Endodermal cell (in vitro differentiated cells): ENCODE measurements around the gene MEGF11. TPM values are rescaled to one million over a fixed set of nuclear protein-coding genes. Genes with fewer than 3 reads are reported as not detected.

ENCODE experiments used
- DNase-seq: peaks from one replicate; pipeline ENCODE4 v3.0.0-alpha.2; 2017
- H3K27ac ChIP-seq: 2 replicates; pipeline ENCODE4 v1.5.1; 2013; ENCODE audit warnings: mild to moderate bottlenecking, low read depth, low read length, moderate library complexity
- H3K27me3 ChIP-seq: 2 replicates; pipeline ENCODE4 v1.6.1; 2013; ENCODE audit warnings: mild to moderate bottlenecking, low read length, moderate library complexity; ENCODE audit not compliant: insufficient read depth, control insufficient read depth, poor library complexity, severe bottlenecking
- H3K36me3 ChIP-seq: 2 replicates; pipeline ENCODE4 v1.7.0; 2013; ENCODE audit warnings: mild to moderate bottlenecking, low read length, moderate library complexity; ENCODE audit not compliant: control insufficient read depth, insufficient read depth
- H3K4me1 ChIP-seq: one replicate; pipeline ENCODE4 v1.7.0; 2013; ENCODE audit warnings: low read length; ENCODE audit not compliant: control insufficient read depth, insufficient read depth
- H3K4me3 ChIP-seq: 2 replicates; pipeline ENCODE4 v1.5.1; 2013; ENCODE audit warnings: mild to moderate bottlenecking, low read length, moderate library complexity
- H3K9ac ChIP-seq: 2 replicates; pipeline ENCODE4 v1.6.1; 2013; ENCODE audit warnings: mild to moderate bottlenecking, low read length, moderate library complexity; ENCODE audit not compliant: poor library complexity, severe bottlenecking; ENCODE audit errors: extremely low read depth
- H3K9me3 ChIP-seq: 2 replicates; pipeline ENCODE4 v1.6.1; 2013; ENCODE audit warnings: mild to moderate bottlenecking, low read length, moderate library complexity; ENCODE audit not compliant: control insufficient read depth
- H3K27ac Mint-ChIP-seq: 2 replicates; pipeline ENCODE4 v1.8.0; 2020; ENCODE audit warnings: mixed read lengths
- H3K27me3 Mint-ChIP-seq: 2 replicates; pipeline ENCODE4 v1.8.0; 2021; ENCODE audit warnings: mild to moderate bottlenecking, mixed read lengths; ENCODE audit not compliant: insufficient read depth
- H3K36me3 Mint-ChIP-seq: 2 replicates; pipeline ENCODE4 v1.8.0; 2020; ENCODE audit warnings: low read depth, mixed read lengths
- H3K4me1 Mint-ChIP-seq: 2 replicates; pipeline ENCODE4 v1.8.0; 2020; ENCODE audit warnings: mixed read lengths
- H3K4me3 Mint-ChIP-seq: 2 replicates; pipeline ENCODE4 v1.8.0; 2020; ENCODE audit warnings: mild to moderate bottlenecking, moderate library complexity, mixed read lengths
- H3K9me3 Mint-ChIP-seq: 2 replicates; pipeline ENCODE4 v1.8.0; 2020; ENCODE audit warnings: mild to moderate bottlenecking, mixed read lengths
- CTCF ChIP-seq: fragments of 200-600 bp; sonication (generic); conservative IDR thresholded peaks from 2 replicates; pipeline ENCODE4 v1.5.0; 2021; ENCODE audit warnings: antibody characterized with exemption, mild to moderate bottlenecking
- WGBS, 2 experiments: methylation state at CpG; one replicate each; pipeline versions ENCODE4 v1.1.5 to v1.1.7; 2013; ENCODE audit warnings: missing lambda C conversion rate in 2 of 2, mixed read lengths in 1 of 2; ENCODE audit not compliant: insufficient coverage in 1 of 2, insufficient read length in 1 of 2; 5-methylcytosine and 5-hydroxymethylcytosine counted together
- total RNA-seq, 2 donors: library from RNA; stranded (reverse); fragmentation: NEBNext Ultra II Directional in 1 of 2; extraction: Animal tissue kit (Norgen Biotek cat#: 25700) in 1 of 2; gene quantifications; 2 replicates in 1 of 2; 3 replicates in 1 of 2; pipeline ENCODE4 v1.2.1, GENCODE V29; 2021

MEGF11 gene
- total RNA-seq, 2 donors from 2014 or later = 0.73 to 1.2 TPM

DNA sequence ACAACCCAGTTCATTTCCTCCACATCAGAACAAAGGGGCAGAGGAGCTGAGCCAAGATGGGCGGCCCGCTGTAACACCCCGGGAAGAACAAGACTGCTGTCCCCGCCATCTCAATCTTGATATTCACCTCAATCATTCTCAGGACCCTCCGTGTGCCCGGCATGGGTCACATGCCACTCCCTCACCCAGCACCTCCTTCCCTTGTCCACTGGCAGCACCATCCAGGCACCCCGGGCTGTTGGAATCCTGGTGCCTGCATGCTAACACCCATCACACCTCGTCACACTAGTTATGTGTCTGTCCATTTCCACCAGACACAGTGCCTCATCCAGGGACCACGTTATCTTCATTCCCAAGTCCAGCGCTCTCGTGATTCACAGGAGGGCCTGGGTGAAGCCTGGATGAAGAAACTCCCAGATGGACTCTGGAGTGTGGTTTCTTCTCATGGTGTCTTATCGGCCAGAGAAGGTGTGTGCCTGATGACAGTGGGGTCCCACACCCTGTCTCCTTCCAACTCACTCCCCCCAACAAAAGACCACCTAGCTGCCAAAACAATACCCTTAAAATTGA is 16.7 kb downstream of the MEGF11 start:
- TF ChIP-seq CTCF = no peak
- Mint-ChIP-seq H3K36me3 (no peaks in the 10 kb centered on the region), H3K4me3 (no peak overlapping the region), H3K27me3 (peaks cover 11% of the 10 kb centered on the region), H3K9me3 (no peaks in the 10 kb centered on the region), H3K4me1 (peaks cover 21% of the 10 kb centered on the region), H3K27ac (no peak overlapping the region)
- Histone ChIP-seq H3K4me1 (peaks cover 5% of the 10 kb centered on the region), H3K4me3 (no peak overlapping the region), H3K27ac (no peak overlapping the region), H3K9me3 (no peaks in the 10 kb centered on the region), H3K27me3 (no peaks in the 10 kb centered on the region), H3K9ac (no peak overlapping the region), H3K36me3 (no peaks in the 10 kb centered on the region)
- DNase-seq = no peak
- WGBS, 2 experiments = 73 to 76% methylated on average over 8 to 12 of the region's 12 CpGs

DNA sequence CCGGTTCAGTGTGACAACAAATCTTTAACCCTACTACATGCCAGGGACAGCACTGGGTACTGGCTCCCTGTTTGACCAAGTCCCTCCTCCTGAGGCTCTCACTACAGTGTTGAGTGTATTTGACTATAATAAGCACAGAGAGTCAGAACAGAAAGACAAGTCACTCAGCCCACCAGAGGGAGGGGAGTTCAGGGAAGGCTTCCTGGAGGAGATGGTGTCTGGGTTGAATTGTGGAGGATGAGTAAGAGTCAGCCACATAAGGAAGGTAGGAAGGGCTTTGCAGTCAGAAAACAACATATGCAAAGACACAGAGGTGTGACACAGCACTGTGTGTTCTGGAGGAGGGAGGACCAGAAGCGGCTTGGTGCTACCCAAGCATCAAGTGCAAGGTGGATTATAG is 17.7 kb downstream of the MEGF11 start:
- Histone ChIP-seq H3K36me3 (no peaks in the 10 kb centered on the region), H3K27ac (no peak overlapping the region), H3K9ac (no peak overlapping the region), H3K4me3 (no peak overlapping the region), H3K27me3 (no peaks in the 10 kb centered on the region), H3K4me1 (peaks cover 5% of the 10 kb centered on the region), H3K9me3 (no peaks in the 10 kb centered on the region)
- H3K4me1 Mint-ChIP-seq = peaks cover 21% of the 10 kb centered on the region
- H3K27me3 Mint-ChIP-seq = peaks cover 11% of the 10 kb centered on the region
- TF ChIP-seq CTCF = no peak
- DNase-seq = no peak
- H3K27ac Mint-ChIP-seq = no peak overlapping the region
- WGBS, 2 experiments = 86 to 97% methylated on average over 2 of the region's 2 CpGs
- H3K9me3 Mint-ChIP-seq = no peaks in the 10 kb centered on the region
- H3K36me3 Mint-ChIP-seq = no peaks in the 10 kb centered on the region
- no peak overlapping the region for H3K4me3 Mint-ChIP-seq

GRCh38 chr15:66234798-66235197 is 18.8 kb downstream of the MEGF11 start:
- Histone ChIP-seq H3K9me3 (no peaks in the 10 kb centered on the region), H3K4me1 (peaks cover 5% of the 10 kb centered on the region), H3K27me3 (no peaks in the 10 kb centered on the region), H3K27ac (no peak overlapping the region), H3K36me3 (no peaks in the 10 kb centered on the region), H3K9ac (no peak overlapping the region), H3K4me3 (no peak overlapping the region)
- WGBS, 2 experiments = 70 to 74% methylated on average over 7 to 9 of the region's 9 CpGs
- Mint-ChIP-seq H3K27ac (no peak overlapping the region), H3K4me1 (peaks cover 21% of the 10 kb centered on the region), H3K27me3 (peaks cover 9% of the 10 kb centered on the region), H3K9me3 (no peaks in the 10 kb centered on the region), H3K36me3 (no peaks in the 10 kb centered on the region), H3K4me3 (no peak overlapping the region)
- DNase-seq = no peak
- no peak for TF ChIP-seq CTCF
